ENCODE measurements around the gene PWWP2B. TPM values are rescaled to one million over a fixed set of nuclear protein-coding genes. Genes with fewer than 3 reads are reported as not detected.

Gene PWWP2B
- total and polyA plus RNA-seq, 9 of the 15 experiments (the other 6 are each of a cell fraction or from before 2014, with no cell fraction given) = 0.07 to 9.2 (median 1.6) TPM; not detected in 1

DNA sequence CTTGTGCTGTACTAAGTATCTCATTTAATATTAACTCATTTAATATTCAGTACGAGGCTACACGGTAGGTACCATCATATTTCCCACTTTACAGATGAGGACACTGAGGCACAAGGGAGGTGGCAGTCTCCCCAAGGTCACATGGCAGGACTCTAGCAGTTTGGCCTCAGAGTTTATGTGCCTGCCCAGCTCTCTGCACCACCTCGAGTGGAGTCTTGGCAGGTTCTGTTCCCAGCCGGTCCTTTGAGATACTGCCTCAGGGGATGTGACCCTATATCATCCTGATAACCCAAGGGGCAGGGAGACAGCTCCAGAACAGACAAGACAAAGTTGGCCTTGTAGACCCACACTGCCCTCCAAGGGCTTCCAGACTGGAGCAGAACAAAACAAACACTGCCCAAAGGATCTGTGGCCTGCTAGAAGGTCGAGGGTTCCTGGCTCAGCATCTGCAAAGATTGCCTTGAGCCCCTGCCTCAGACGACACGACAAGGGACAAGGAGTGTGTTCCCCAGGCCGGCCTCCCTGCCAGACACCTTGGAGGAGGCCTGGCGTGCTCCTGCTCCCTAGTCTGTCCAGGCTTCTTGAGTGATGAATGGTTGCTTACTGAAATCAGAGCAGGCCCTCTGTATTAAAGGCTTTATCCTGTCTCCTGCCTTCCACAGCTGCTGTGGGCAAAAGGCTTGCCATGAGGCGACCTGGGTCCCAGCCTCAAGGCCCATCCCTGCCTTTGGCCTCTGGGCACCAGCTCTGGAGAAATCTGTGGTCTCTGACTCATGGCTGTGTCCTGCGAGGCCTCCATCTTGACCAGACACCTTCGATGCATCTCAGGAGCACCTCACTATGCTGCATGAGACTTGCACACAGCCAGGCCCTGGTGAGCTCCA is 3.9 kb upstream of the PWWP2B start:
- Histone ChIP-seq H3K79me2 (ENCODE audit: control insufficient read depth, insufficient read depth, low read length) (peaks cover 6% of the 10 kb centered on the region; the same call in 1 of the 3 replicates), H4K20me1 (replicated peaks; ENCODE audit: control insufficient read depth, insufficient read depth, low read length) (no peaks in the 10 kb centered on the region), H3K9me3 (replicated peaks; ENCODE audit: control insufficient read depth, insufficient read depth, low read depth, low read length) (no peaks in the 10 kb centered on the region), H3K9me1 (ENCODE audit: control insufficient read depth, insufficient read depth, low read length) (no peaks in the 10 kb centered on the region), H3K4me3 (no peak overlapping the region), H3K4me1 (replicated peaks in 1 of 2; ENCODE audit: control insufficient read depth in 2 of 2, insufficient read depth in 2 of 2, low read length in 2 of 2) (peaks cover 2 to 50% of the 10 kb centered on the region in 2 experiments; a peak in 3 of 5 replicates), H3K9ac (ENCODE audit: insufficient read depth in 1 of 2, low read depth in 2 of 2, low read length in 2 of 2) (no peak overlapping the region), H3K36me3 (ENCODE audit: control insufficient read depth, insufficient read depth, low read length) (no peaks in the 10 kb centered on the region), H3K27ac (ENCODE audit: extremely low read depth, low read depth, low read length) (no peak overlapping the region), H3K27me3 (ENCODE audit: control insufficient read depth in 2 of 2, insufficient read depth in 2 of 2, low read length in 2 of 2) (no peaks in the 10 kb centered on the region), H3K4me2 (ENCODE audit: insufficient read depth, low read length) (no peak overlapping the region), H2AFZ (ENCODE audit: low read depth, low read length) (no peak overlapping the region)
- 6% methylated on average over 11 of the region's 12 CpGs for WGBS (ENCODE audit: insufficient coverage, low coverage, missing lambda C conversion rate)
- POLR2A ChIA-PET = no interaction called here
- no peak for ATAC-seq
- intact Hi-C loops (cut with micrococcal nuclease) = loop anchor here (5.0 kb wide), 1 partner anchor 244 kb away; no protein-coding TSS in a partner anchor
- in situ Hi-C loops (cut with MboI) = loop anchor here (5.0 kb wide), 1 partner anchor 59 kb away; no protein-coding TSS in a partner anchor
- TF ChIP-seq, protein P1, sequence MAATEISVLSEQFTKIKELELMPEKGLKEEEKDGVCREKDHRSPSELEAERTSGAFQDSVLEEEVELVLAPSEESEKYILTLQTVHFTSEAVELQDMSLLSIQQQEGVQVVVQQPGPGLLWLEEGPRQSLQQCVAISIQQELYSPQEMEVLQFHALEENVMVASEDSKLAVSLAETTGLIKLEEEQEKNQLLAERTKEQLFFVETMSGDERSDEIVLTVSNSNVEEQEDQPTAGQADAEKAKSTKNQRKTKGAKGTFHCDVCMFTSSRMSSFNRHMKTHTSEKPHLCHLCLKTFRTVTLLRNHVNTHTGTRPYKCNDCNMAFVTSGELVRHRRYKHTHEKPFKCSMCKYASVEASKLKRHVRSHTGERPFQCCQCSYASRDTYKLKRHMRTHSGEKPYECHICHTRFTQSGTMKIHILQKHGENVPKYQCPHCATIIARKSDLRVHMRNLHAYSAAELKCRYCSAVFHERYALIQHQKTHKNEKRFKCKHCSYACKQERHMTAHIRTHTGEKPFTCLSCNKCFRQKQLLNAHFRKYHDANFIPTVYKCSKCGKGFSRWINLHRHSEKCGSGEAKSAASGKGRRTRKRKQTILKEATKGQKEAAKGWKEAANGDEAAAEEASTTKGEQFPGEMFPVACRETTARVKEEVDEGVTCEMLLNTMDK (IDR thresholded peaks at IDR 0.05; ENCODE audit: borderline replicate concordance, insufficient read depth, low read depth, low read length, poor library complexity, severe bottlenecking) = no peak
- TF ChIP-seq SMAD2 (IDR thresholded peaks at IDR 0.05; ENCODE audit: low read depth, low read length) (no peak), KAT2B (IDR thresholded peaks at IDR 0.05; ENCODE audit: low read depth, low read length) (no peak), HNRNPUL1 (IDR thresholded peaks at IDR 0.05; ENCODE audit: low read length) (no peak), ZBED1 (IDR thresholded peaks at IDR 0.05) (no peak), ZZZ3 (IDR thresholded peaks at IDR 0.05) (no peak), IRF2 (CRISPR knock-in tag; IDR thresholded peaks at IDR 0.05) (no peak), PRPF4 (IDR thresholded peaks at IDR 0.05; ENCODE audit: insufficient read depth, low read depth, low read length, poor library complexity, severe bottlenecking) (no peak), ZNF146 (CRISPR knock-in tag; IDR thresholded peaks at IDR 0.05; ENCODE audit: unreplicated experiment) (no peak), SMARCA5 (IDR thresholded peaks at IDR 0.05) (no peak), KDM4B (IDR thresholded peaks at IDR 0.05; ENCODE audit: borderline replicate concordance in 2 of 2, low read depth in 1 of 2) (no peak), NRF1 (conservative IDR thresholded peaks at IDR 0.05 in 1 of 2, IDR thresholded peaks at IDR 0.05 in 1 of 2) (no peak)
- TF ChIP-seq, protein P2, sequence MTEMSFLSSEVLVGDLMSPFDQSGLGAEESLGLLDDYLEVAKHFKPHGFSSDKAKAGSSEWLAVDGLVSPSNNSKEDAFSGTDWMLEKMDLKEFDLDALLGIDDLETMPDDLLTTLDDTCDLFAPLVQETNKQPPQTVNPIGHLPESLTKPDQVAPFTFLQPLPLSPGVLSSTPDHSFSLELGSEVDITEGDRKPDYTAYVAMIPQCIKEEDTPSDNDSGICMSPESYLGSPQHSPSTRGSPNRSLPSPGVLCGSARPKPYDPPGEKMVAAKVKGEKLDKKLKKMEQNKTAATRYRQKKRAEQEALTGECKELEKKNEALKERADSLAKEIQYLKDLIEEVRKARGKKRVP (CRISPR knock-in tag; IDR thresholded peaks at IDR 0.05) = no peak
- DNase-seq (ENCODE audit: extremely low read depth in 1 of 4, low spot score in 3 of 4) = no peak
- CTCF ChIA-PET (ENCODE audit: low intra/inter-chr PET ratio) = no interaction called here
- no peak for FAIRE-seq
- BruUV-seq (replicated peaks) = no TSS peak

Measured in K562 (cell line).